ENCODE data around the gene KCNRG.
"Not testable (repeated sequence)": the region's sequence is repeated elsewhere in the genome, so short reads cannot be mapped to it uniquely, and the experiment has no call there.

The KCNRG gene

DNA sequence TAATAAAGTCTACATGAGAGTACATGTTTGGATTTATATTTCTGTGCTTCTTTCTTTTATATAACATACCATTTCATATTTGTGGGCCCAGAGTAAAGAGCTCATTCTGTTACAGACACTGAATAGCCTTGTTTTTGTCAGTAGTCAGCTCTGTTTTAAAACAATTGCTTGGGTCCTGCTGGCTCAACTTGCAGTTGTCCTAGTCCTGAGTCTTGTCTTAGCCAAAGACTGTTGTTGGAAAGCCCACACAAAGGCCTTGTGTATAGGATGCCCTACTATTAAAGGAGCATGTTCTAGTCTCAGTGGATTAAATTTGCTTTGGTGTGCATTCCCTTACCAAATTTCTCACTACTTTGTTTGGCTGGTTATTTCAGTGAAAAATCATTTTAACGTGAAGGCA is 3.8 kb upstream of the KCNRG start:
- no peak for DNase-seq (ENCODE audit: low spot score)

DNA sequence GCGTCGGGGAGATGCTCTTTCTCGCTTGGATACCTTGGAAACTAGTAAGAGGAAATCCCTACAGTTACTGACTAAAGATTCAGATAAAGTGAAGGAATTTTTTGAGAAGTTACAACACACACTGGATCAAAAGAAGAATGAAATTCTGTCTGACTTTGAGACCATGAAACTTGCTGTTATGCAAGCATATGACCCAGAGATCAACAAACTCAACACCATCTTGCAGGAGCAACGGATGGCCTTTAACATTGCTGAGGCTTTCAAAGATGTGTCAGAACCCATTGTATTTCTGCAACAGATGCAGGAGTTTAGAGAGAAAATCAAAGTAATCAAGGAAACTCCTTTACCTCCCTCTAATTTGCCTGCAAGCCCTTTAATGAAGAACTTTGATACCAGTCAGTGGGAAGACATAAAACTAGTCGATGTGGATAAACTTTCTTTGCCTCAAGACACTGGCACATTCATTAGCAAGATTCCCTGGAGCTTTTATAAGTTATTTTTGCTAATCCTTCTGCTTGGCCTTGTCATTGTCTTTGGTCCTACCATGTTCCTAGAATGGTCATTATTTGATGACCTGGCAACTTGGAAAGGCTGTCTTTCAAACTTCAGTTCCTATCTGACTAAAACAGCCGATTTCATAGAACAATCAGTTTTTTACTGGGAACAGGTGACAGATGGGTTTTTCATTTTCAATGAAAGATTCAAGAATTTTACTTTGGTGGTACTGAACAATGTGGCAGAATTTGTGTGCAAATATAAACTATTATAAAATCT is 2.7 kb upstream of the KCNRG start:
- no peak for DNase-seq (ENCODE audit: low spot score)

DNA sequence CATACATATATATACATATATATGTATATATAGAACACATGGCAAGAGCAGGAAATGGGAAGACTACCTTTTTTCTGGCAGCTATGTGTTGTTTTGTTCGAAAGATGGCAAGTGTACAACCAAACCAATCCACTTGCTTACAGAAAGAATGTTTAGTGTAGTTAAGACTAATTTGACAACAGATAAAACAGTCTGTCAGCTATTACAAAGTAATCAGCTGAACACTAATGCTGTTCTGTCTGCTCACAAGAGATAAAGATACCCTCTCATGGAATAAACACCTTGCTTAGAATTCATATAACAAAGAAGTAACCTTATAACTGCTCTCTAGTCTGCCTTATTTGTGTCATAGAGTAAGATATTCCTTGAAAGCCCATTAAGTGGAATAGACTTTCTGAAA is 858 bp upstream of the KCNRG start:
- no peak for DNase-seq (ENCODE audit: low spot score)

DNA sequence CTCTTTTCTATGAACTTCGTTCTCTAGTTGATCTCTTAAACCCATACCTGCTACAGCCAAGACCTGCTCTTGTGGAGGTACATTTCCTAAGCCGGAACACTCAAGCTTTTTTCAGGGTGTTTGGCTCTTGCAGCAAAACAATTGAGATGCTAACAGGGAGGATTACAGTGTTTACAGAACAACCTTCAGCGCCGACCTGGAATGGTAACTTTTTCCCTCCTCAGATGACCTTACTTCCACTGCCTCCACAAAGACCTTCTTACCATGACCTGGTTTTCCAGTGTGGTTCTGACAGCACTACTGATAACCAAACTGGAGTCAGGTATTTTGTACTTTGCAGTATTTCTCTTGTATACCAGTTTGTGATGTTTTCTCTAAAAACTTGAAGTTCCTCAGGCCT is 506 bp downstream of the KCNRG start:
- no peak for DNase-seq (ENCODE audit: low spot score)

DNA sequence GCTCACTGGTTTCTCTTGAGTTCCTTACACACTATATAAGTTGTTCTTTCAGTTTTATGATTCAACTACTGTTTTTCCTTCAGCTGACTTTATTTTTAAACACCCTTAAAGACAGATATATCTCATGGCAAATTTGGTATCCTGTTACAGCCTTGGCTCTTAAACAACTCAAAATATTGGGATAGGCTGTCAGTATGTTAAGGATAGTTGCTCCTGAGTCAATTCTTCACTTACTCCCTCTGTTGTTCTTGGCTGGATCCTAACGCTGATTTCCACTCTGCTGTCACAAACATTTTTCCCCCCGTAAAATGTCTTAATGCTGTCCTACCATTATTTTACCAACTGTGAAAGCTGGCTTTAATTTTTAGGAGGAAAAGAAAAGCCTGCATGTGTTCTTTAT is 1.2 kb downstream of the KCNRG start:
- no peak for DNase-seq (ENCODE audit: low spot score)

DNA sequence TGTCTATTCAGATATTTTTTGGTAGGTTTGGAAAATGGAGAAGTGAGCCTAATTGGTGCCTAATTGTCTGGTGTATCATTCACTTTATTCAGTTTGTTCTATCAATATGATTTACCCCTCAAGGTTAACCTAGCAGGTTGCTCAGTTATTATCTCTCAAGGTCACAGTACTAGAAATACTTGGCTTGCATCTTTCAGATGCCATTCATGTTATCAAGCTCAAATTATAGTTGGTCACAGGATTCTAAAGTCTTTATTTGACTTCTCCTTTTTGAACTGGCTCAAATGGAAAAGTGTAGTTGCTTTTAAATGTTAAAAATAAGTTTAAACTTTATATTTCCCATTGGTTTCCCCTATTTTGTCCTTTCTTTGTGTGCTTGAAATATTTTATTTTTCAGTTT is 2.6 kb downstream of the KCNRG start:
- no peak for DNase-seq (ENCODE audit: low spot score)

DNA sequence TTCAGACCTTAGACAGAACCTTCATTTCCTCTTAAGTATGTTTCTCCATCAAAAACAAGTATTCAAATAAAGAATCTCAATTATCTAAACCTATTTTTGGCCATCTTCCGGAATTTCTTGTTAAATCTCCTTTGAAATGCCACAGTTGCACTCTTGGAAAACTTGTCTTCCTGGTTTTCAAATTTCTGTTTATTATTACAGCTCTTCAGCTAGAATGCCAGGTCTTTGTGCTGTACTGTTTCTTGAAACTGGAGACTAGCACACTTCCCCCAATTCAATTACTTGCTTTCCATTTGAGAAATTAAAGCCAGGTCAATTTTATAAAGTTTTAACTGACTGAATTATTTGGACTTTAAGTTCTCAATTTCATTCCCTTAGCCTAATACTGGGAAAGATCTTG is 10.2 kb downstream of the KCNRG start:
- no peak for DNase-seq (ENCODE audit: low spot score)

DNA sequence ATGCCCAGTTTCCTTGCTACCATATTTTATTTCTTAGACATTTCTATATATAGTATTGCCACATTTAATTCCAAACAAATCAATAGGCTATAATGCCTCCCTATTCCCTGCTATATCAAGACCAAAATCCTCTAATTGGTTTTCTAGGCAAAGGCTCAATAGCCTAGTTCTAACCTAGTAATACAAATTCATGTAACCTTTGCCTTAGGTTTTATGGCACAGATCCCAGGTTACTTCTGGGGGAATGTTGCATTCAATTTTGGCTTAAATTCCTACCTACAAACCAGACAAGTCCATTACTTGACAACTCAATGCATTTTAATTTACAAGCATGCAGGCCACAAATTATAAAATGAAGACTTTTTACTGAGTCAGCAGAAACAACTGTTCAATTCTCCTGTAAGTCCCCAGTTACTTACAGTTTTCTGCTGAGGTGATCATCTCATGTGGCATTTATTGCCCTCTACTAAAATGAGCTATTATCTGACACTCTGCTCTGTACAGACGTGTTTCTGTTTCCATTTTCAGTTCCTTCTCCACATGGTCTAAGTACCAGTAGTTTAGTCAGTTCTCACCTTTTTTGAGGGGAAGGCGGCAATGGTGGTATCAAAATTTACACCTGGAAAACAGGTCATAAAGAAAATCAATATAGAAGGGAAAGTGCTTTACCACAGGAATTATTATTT is 11.7 kb downstream of the KCNRG start:
- no peak for DNase-seq (ENCODE audit: low spot score)

DNA sequence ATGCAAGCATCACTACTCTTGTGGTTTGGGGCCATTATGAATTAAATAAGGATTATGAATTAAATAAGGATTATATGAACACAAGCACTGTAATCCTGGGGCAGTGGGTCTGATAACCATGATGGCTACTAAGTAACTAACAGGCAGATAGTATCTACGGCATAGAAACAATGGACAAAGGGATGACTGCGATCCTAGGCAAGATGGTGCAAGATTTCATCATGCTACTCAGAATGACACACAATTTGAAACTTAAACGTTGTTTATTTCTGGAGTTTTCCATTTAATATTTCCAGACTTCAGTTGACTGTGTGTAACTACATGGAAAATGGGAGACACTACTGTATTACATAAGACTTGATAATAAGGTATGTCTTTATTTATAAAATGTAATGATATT is 15.1 kb downstream of the KCNRG start:
- DNase-seq (ENCODE audit: low spot score) = no peak

DNA sequence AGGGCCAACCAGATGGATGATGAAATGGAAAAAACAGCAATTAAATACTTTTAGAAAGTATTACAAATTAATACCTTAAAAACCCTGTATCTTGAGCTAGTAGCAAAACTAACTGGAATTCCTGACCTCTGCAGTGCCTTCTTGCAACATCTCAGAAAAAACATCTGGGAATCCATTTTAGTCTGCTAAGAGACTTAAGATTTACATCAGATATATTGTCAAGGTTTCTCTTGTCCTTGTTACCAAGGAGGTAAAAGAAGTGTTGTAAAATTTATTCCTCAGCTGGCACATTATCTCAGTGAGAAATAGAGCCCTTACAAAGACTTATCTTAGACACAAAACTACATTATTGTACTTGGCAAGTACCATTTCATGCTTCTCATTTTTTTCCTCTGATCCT is 18.5 kb downstream of the KCNRG start:
- no peak for DNase-seq (ENCODE audit: low spot score)

DNA sequence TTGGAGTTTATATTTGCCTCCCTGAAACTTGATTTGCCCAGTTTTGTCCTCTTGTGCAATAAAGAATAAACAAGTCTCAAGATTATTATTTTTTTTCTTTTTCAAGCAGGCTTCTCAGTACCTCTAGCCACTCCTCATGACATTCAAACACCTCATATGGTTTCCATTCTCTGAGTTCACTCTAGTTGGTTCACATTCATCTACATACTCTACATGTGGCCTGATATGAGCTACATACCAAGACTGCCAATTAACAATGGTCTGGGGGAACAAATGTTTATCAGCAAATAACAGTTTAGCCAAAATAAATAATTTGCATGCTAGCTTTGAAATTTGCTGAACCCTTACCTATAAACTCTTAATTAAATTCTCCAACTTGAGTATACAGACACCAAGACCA is 22.5 kb downstream of the KCNRG start:
- no peak for DNase-seq (ENCODE audit: low spot score)

DNA sequence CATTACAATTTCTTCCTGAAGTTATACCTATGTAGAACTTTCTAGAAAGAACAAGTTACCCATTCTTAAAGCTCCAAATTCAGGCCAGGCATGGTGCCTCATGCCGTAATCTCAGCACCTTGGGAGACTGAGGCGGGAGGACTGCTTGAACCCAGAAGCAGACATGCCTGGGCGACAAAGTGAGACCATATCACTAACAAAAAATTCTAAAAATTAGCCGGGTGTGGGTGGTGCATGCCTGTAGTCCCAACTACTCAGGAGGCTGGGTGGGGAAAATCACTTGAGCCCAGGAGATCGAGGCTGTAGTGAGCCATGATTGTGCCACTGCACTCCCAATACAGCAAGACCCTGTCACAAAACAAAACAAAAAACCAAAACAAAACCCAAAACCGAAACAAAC is 23.0 kb downstream of the KCNRG start:
- no peak for DNase-seq (ENCODE audit: low spot score)

DNA sequence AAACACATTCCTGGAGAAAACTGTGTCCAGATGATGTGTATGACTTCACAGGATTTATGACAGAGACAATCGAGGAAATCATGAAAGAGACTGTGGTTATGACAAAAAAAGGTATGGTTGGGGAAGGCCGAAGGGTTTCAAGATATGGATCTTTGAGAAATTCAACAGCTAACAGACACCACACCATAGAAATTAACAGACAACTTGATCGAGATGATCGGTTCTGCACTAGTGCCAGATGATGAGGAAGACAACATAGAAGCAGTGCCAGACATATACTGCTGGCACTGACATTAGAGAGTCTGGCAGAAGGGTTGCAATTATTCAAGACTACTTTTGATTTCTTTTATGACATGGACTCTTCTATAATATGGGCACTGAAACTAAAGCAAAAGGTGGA is 37.2 kb downstream of the KCNRG start:
- DNase-seq (ENCODE audit: low spot score) = no peak

DNA sequence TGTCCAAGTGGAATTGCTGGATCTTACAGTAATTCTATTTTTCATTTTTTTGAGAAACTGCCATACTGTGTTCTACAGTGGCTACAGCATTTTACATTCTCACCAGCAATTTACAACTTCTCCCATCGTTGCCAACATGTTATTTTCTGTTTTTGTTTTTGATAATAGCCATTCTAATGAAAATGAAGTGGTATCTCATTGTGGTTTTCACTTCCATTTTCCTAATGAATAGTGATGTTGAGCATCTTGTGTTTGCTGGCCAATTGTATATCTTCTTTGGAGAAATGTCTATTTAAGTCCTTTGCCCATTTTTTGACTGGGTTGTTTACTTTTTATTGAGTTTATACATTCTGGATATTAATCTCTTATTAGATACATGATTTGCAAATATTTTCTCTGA is 38.6 kb downstream of the KCNRG start:
- DNase-seq (ENCODE audit: low spot score) = no peak

DNA sequence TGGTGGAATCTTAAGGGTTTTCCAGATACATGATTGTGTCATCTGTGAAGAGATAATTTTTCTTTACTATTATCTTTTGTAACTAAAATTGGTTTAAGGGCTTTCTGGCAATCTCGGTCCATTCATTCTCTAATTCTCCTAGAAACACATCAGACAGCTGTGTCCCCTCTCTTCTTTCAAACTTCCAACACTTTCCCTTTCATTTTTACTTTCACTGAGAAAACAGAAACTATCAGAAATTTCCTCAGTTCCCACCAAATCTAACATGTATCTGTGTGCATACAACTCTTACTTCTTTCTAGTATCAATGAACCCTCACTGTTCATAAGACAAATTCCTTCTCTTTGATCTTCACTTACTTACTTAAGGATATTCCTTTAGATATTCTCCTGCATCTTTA is 40.2 kb downstream of the KCNRG start:
- no peak for DNase-seq (ENCODE audit: low spot score)

DNA sequence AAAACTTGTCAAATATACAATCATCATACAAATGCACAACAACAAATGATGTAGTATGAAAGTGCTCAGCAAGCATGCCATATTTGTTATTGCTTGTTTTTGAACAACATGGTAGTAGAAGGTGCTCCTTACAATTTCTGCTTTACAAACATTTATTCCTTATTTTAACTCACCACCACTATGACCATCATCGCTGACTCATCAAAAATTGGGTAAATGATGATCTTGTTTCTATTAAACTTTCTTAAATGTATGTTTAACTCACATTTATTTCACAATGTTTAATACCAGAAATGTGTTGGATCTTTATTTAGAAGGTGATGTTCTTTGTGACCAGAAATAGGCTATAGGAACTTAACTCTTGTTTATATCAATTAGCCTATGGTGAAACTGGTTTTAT is 45.5 kb downstream of the KCNRG start:
- no peak for DNase-seq (ENCODE audit: low spot score)

DNA sequence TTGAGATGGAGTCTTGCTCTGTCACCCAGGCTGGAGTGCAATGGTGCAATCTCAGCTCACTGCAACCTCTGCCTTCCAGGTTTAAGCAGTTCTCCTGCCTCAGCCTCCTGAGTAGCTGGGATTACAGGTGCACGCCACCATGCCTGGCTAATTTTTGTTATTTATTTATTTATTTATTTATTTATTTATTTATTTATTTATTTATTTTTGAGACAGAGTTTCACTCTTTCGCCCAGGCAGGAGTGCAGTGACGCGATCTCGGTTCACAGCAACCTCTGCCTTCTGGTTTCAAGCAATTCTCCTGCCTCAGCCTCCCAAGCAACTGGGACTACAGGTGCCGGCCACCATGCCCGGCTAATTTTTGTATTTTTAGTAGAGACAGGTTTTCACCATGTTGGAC is 47.1 kb downstream of the KCNRG start:
- DNase-seq (ENCODE audit: low spot score) = not testable (repeated sequence)

DNA sequence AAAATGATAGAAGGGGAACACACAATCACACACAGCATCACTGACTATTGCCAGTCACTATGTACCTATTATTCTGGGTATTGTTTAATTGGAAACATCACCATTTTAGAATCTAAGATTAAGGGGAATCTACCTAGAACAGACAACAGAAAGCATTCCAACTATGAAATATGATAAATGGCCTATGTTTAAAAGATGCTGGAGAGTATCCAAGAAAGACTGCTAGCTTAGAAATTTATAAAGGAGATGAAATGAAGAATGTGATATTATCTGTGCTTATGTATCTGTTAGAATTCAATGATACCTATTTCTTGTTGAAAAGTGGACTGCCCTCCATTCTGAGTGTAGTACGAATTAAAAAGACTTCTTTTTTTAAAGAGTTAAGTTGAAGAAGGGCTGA is 50.5 kb downstream of the KCNRG start:
- no peak for DNase-seq (ENCODE audit: low spot score)

DNA sequence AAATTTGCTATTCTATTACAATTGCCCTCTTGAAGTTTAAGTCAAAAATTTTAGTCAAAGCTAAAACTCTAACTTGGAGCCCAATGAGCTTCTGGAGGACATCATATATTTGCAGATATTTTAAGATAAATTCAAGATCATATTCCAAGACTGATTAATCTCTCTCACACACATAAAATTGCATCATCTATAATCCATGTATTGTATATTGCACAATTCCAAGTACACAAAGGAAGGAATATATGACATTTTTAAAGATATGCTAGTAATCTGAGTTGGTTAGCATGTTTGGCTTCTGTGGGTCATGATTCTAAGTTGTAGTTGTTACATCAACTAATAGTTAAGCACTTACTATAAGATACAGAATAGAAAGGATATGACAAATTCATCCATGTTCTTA is 53.3 kb downstream of the KCNRG start:
- DNase-seq (ENCODE audit: low spot score) = no peak

DNA sequence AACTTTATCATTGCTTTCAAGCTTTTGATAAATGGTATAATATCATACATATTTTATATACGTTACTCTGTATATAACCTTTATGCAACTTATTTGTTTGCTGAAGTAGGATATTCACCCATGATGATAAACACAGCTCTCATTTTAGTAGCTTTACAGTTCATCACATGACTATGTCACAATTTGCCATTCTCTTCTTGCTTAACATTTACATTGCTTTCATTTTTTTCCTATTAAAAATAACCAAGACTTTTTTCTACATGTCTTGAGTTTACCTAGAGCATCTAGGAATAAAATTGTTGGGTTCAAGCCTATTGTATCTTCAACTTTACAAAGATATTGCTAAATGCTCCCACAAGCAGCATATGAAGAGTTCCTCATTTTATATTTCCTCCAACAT is 54.0 kb downstream of the KCNRG start:
- DNase-seq (ENCODE audit: low spot score) = no peak

DNA sequence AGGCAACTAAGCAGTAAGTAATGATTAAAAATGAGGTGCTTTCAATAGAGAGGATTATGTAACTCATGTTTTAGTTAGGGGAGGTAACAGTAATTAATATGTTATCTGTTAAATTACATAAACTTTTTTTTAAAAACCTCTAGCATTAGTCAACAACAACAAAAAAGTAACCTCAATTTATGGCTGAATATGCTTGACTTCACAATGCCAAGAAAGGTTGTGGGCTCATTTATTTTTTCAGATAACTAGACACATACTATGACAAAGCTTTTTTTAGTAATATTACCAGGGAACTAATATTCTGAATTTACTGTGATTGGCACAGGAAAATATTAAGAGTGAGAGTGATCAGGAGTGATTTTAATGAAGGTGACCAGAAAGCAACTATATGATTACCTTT is 54.9 kb downstream of the KCNRG start:
- DNase-seq (ENCODE audit: low spot score) = no peak

All from HuH-7 (cell line).